DOHH2 (cell line): ENCODE results near the gene LRRC8B.

ENCODE experiments used
- H3F3A ChIP-seq: fragments of 200-600 bp; sonication (generic), shearing (Covaris generic); 2 replicates; pipeline ENCODE4 v1.6.0; 2016; ENCODE audit warnings: antibody characterized with exemption, mild to moderate bottlenecking; ENCODE audit not compliant: control insufficient read depth, insufficient read depth
- H3K27ac ChIP-seq: fragments of 200-600 bp; sonication (generic); 2 replicates; pipeline ENCODE4 v1.5.1; 2014; ENCODE audit warnings: low read depth, mild to moderate bottlenecking, low read length, moderate library complexity
- H3K27me3 ChIP-seq: fragments of 200-600 bp; sonication (generic); 2 replicates; pipeline ENCODE4 v1.6.1; 2014; ENCODE audit warnings: mild to moderate bottlenecking, low read length, mixed read lengths; ENCODE audit not compliant: control insufficient read depth
- H3K36me3 ChIP-seq: fragments of 200-600 bp; sonication (generic); 2 replicates; pipeline ENCODE4 v1.6.1; 2014; ENCODE audit warnings: mild to moderate bottlenecking, low read length, moderate library complexity, mixed read lengths; ENCODE audit not compliant: control insufficient read depth
- H3K4me1 ChIP-seq: fragments of 200-600 bp; sonication (generic); 2 replicates; pipeline ENCODE4 v1.6.1; 2014; ENCODE audit warnings: mild to moderate bottlenecking, low read length, mixed read lengths; ENCODE audit not compliant: control insufficient read depth
- H3K4me2 ChIP-seq: fragments of 200-600 bp; sonication (generic); 2 replicates; pipeline ENCODE4 v1.6.0; 2014; ENCODE audit warnings: mild to moderate bottlenecking, low read length, moderate library complexity
- H3K4me3 ChIP-seq: fragments of 200-600 bp; sonication (generic); 2 replicates; pipeline ENCODE4 v1.5.1; 2014; ENCODE audit warnings: mild to moderate bottlenecking, low read length, mixed read lengths
- H3K79me2 ChIP-seq: fragments of 200-600 bp; sonication (generic); 2 replicates; pipeline ENCODE4 v1.6.1; 2014; ENCODE audit warnings: mild to moderate bottlenecking, low read length, mixed read lengths; ENCODE audit not compliant: control insufficient read depth
- H3K9me2 ChIP-seq: fragments of 200-600 bp; sonication (generic); replicated peaks from 2 replicates; pipeline ENCODE4 v1.6.1; 2014; ENCODE audit warnings: mild to moderate bottlenecking, low read length, mixed read lengths; ENCODE audit not compliant: control insufficient read depth
- H3K9me3 ChIP-seq: fragments of 200-600 bp; sonication (generic); 2 replicates; pipeline ENCODE4 v1.6.1; 2014; ENCODE audit warnings: antibody characterized with exemption, low read length, mixed read lengths; ENCODE audit not compliant: control insufficient read depth, insufficient read depth
- H4K20me1 ChIP-seq: fragments of 200-600 bp; sonication (generic); 2 replicates; pipeline ENCODE4 v1.6.0; 2014; ENCODE audit warnings: low read depth, mild to moderate bottlenecking, antibody characterized with exemption, low read length, moderate library complexity; ENCODE audit not compliant: control insufficient read depth, insufficient read depth
- EZH2phosphoT487 ChIP-seq: fragments of 200-600 bp; sonication (generic); IDR thresholded peaks from 2 replicates; pipeline ENCODE4 v1.6.1; 2017; ENCODE audit warnings: borderline replicate concordance, mild to moderate bottlenecking, antibody characterized with exemption, low read length, moderate library complexity, mixed read lengths
- TF ChIP-seq, protein P1 (sequence below): fragments of 200-600 bp; sonication (generic); IDR thresholded peaks from one replicate; pipeline ENCODE4 v1.5.1; 2014; ENCODE audit warnings: antibody characterized with exemption, mild to moderate bottlenecking, low read depth, low read length; ENCODE audit not compliant: poor library complexity, severe bottlenecking

Gene LRRC8B

DNA sequence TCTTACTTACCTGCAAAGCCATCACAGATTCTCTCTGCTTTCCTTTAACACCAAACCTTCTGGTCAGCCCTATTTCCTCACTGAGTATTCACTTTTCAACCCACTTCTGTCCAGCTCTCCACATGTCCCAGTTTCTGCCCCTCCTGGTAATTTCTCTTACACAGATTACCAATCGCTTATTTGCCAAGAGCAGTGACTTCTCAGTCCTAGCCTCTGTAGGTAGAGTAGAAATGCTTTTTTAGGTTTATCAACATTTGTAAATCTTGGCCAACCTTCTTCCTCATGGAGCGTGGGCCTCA, 74.7 kb downstream of the LRRC8B start:
- H3K27ac ChIP-seq: no peak overlapping the region

DNA sequence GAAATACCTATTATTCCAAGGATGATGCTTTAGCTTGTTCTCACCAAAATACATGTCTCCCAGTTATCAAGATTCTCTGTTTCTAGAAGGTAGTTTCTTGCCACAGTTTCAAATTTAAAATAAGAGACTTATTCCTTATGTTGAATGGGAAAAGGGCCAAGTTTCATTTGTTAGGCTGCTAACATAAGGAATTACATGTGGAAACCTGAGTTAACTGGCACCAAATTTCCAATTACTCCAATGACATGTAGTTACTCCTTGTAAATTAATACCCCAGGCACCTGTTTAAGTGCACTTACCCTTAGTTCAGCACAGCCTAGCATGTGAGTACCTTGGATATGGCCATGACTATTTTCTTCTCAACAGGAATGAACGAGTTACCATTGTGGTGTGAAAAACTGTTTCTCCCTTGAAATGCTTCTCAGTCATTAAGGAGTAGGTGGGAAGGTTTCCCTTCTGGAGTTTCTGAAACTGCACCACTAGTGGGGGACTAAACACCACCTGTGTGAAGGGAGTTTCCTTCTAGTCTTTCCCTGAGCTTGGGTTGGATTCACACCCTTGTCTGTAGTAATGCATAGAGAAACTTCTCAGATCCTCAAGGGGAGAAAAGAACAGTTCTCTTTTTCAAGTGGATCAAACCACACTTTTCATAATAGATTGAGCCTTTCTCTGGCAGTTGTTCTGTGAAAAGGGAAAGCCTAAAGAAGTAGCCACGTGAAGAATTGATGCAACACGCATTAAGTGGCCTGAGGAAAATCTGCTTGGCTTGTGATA, 76.0 kb downstream of the LRRC8B start:
- Histone ChIP-seq H3K4me2 (no peak overlapping the region), H3K4me3 (no peak overlapping the region), H3K27me3 (no peaks in the 10 kb centered on the region), H3F3A (no peaks in the 10 kb centered on the region), H3K27ac (no peak overlapping the region), H3K9me3 (no peaks in the 10 kb centered on the region), H3K9me2 (no peaks in the 10 kb centered on the region), H3K79me2 (no peaks in the 10 kb centered on the region), H4K20me1 (no peaks in the 10 kb centered on the region), H3K4me1 (peaks cover 5% of the 10 kb centered on the region; the same call in 1 of the 2 replicates), H3K36me3 (no peaks in the 10 kb centered on the region)
- TF ChIP-seq, protein P1, sequence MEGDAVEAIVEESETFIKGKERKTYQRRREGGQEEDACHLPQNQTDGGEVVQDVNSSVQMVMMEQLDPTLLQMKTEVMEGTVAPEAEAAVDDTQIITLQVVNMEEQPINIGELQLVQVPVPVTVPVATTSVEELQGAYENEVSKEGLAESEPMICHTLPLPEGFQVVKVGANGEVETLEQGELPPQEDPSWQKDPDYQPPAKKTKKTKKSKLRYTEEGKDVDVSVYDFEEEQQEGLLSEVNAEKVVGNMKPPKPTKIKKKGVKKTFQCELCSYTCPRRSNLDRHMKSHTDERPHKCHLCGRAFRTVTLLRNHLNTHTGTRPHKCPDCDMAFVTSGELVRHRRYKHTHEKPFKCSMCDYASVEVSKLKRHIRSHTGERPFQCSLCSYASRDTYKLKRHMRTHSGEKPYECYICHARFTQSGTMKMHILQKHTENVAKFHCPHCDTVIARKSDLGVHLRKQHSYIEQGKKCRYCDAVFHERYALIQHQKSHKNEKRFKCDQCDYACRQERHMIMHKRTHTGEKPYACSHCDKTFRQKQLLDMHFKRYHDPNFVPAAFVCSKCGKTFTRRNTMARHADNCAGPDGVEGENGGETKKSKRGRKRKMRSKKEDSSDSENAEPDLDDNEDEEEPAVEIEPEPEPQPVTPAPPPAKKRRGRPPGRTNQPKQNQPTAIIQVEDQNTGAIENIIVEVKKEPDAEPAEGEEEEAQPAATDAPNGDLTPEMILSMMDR: no peak
- TF ChIP-seq EZH2phosphoT487: no peak

More for the DNA sequence above, 74.7 kb downstream of the LRRC8B start:
- H3K4me1 ChIP-seq: peaks cover 5% of the 10 kb centered on the region; the same call in 1 of the 2 replicates
- H3K4me2 ChIP-seq: no peak overlapping the region
- no peaks in the 10 kb centered on the region for H3K9me2 ChIP-seq
- H3K9me3 ChIP-seq: no peaks in the 10 kb centered on the region
- no peak overlapping the region for H3K4me3 ChIP-seq
- no peaks in the 10 kb centered on the region for H3F3A ChIP-seq
- no peaks in the 10 kb centered on the region for H3K79me2 ChIP-seq
- H3K27me3 ChIP-seq: no peaks in the 10 kb centered on the region
- H3K36me3 ChIP-seq: no peaks in the 10 kb centered on the region
- H4K20me1 ChIP-seq: no peaks in the 10 kb centered on the region
- no peak for TF ChIP-seq EZH2phosphoT487
- TF ChIP-seq, protein P1: no peak

DNA sequence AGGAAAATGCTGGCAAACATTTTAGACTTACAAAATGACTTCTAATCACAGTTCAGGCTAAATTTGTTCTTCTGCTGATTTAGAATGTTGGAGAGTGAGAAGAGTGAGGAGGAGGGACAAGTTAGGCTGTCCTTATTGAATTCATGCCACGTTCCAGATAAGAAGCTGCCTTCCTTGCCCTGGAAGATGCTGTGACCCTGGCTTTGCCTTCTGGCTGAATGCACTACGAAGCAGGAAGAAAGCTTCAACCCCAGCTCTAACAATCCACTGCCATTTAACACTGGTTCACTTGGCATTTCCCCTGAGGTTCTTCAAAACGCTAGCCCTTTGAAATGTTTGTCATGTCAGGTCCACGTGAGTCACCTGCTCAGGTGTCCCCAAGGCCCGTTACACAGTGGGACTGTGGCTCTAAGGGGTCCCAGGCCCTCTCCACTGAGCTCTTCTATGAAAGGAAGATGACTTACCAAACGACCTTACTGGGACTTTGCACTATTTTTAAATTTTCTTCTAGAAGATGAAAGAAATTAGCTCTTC, 78.3 kb downstream of the LRRC8B start:
- H3K36me3 ChIP-seq: no peaks in the 10 kb centered on the region
- H4K20me1 ChIP-seq: no peaks in the 10 kb centered on the region
- no peak overlapping the region for H3K4me2 ChIP-seq
- H3F3A ChIP-seq: no peaks in the 10 kb centered on the region
- peaks cover 2% of the 10 kb centered on the region; the same call in 1 of the 2 replicates for H3K27me3 ChIP-seq
- no peaks in the 10 kb centered on the region for H3K9me3 ChIP-seq
- H3K27ac ChIP-seq: no peak overlapping the region
- H3K79me2 ChIP-seq: no peaks in the 10 kb centered on the region
- no peaks in the 10 kb centered on the region for H3K9me2 ChIP-seq
- H3K4me3 ChIP-seq: no peak overlapping the region
- no peaks in the 10 kb centered on the region for H3K4me1 ChIP-seq
- TF ChIP-seq, protein P1: no peak
- no peak for TF ChIP-seq EZH2phosphoT487
